HCT116 (cell line): ENCODE results near the gene HOTAIR. TPM values are rescaled to one million over a fixed set of nuclear protein-coding genes. Genes with fewer than 3 reads are reported as not detected.
A peak's percentile ranks its signal among the peaks of the same experiment; 100 is the strongest.

ENCODE experiments used
- ATAC-seq: fragments of 200-7000 bp; cut with Tn5 transposase; 2 replicates; pipeline ENCODE4 v1.9.1; 2020; ENCODE audit warnings: mild to moderate bottlenecking, moderate library complexity
- BruUV-seq: library from RNA; stranded (reverse); fragments of 400-500 nt; replicated peaks from 2 replicates; lab custom pipeline; 2021; lab: Mats Ljungman, UMichigan
- CTCF ChIA-PET: fragments of 300-600 bp; sonication (Branson Sonifier 250); formaldehyde crosslinking; loops from one replicate; lab custom pipeline; 2021; ENCODE audit warnings: antibody characterized with exemption; lab: Charles Lee
- POLR2A ChIA-PET: fragments of 300-600, 350-600 bp; sonication (Branson Sonifier 250); formaldehyde crosslinking; loops from one replicate; lab custom pipeline; 2021; ENCODE audit warnings: antibody characterized with exemption; lab: Charles Lee
- RAD21 ChIA-PET, 2 experiments: fragments of 300-600 bp; sonication (Branson Sonifier 250); formaldehyde crosslinking; loops; one replicate each; lab custom pipeline; 2023; ENCODE audit warnings: low total read pairs in 2 of 2; ENCODE audit not compliant: uncharacterized antibody in 2 of 2, unreplicated experiment in 2 of 2, low non-redundant PET in 1 of 2; lab: Charles Lee
- DNase-seq: peaks from one replicate; pipeline ENCODE4 v3.0.0-alpha.2; 2010; ENCODE audit warnings: low read depth, low spot score
- H2AFZ ChIP-seq: fragments of 200-600 bp; shearing (Covaris generic), sonication (generic); 2 replicates; pipeline ENCODE4 v1.6.1; 2017; ENCODE audit warnings: low read depth, mixed run types, mixed read lengths, antibody characterized with exemption, low read length; ENCODE audit not compliant: poor library complexity, severe bottlenecking
- H3K27ac ChIP-seq: 2 replicates; pipeline ENCODE4 v1.5.1; 2012; ENCODE audit warnings: low read depth, low read length
- H3K27me3 ChIP-seq: fragments of 200-600 bp; sonication (generic); 2 replicates; pipeline ENCODE4 v1.6.1; 2016; ENCODE audit warnings: mixed run types, low read length, mixed read lengths; ENCODE audit not compliant: insufficient read depth
- H3K36me3 ChIP-seq, 2 experiments: fragments of 200-500 bp in 1 of 2; fragments of 200-600 bp in 1 of 2; sonication (Bioruptor generic) in 1 of 2; sonication (generic) in 1 of 2; 2 replicates each; pipeline versions ENCODE4 v1.5.1 to v1.6.1; 2014 to 2016; ENCODE audit warnings: low read length in 2 of 2, inconsistent platforms in 1 of 2, mixed read lengths in 1 of 2, mixed run types in 1 of 2; ENCODE audit not compliant: insufficient read depth in 2 of 2, control insufficient read depth in 1 of 2
- H3K4me1 ChIP-seq, 2 experiments: fragments of 200-600 bp in 1 of 2; sonication (generic) in 1 of 2; 2 replicates each; pipeline versions ENCODE4 v1.5.1 to v1.6.1; 2012 to 2017; ENCODE audit warnings: low read length in 2 of 2, inconsistent platforms in 1 of 2, mild to moderate bottlenecking in 1 of 2, mixed read lengths in 1 of 2, mixed run types in 1 of 2, moderate library complexity in 1 of 2; ENCODE audit not compliant: insufficient read depth in 2 of 2, control insufficient read depth in 1 of 2
- H3K4me2 ChIP-seq: fragments of 200-600 bp; sonication (generic); 2 replicates; pipeline ENCODE4 v1.6.1; 2017; ENCODE audit warnings: mixed run types, low read length, mixed read lengths
- H3K4me3 ChIP-seq, 2 experiments: fragments of 200-600 bp in 1 of 2; sonication (generic) in 1 of 2; replicated peaks in 1 of 2; 2 replicates each; pipeline ENCODE4 v1.5.1; 2011 to 2016; ENCODE audit warnings: low read length in 2 of 2, control low read depth in 1 of 2, low read depth in 1 of 2, mild to moderate bottlenecking in 1 of 2, mixed read lengths in 1 of 2, mixed run types in 1 of 2
- H3K79me2 ChIP-seq: fragments of 200-600 bp; sonication (generic); 2 replicates; pipeline ENCODE4 v1.6.1; 2017; ENCODE audit warnings: mild to moderate bottlenecking, mixed run types, low read length, moderate library complexity, mixed read lengths; ENCODE audit not compliant: insufficient read depth
- H3K9ac ChIP-seq: fragments of 200-600 bp; sonication (generic); 2 replicates; pipeline ENCODE4 v1.6.1; 2016; ENCODE audit warnings: low read length, mixed read lengths
- H3K9me2 ChIP-seq: fragments of 200-600 bp; sonication (generic), shearing (Covaris generic); 2 replicates; pipeline ENCODE4 v1.6.1; 2017; ENCODE audit warnings: mixed run types, mild to moderate bottlenecking, moderate library complexity; ENCODE audit not compliant: insufficient read depth
- H3K9me3 ChIP-seq, 2 experiments: fragments of 200-500 bp in 1 of 2; fragments of 200-600 bp in 1 of 2; sonication (Bioruptor generic) in 1 of 2; sonication (generic) in 1 of 2; 2 replicates each; pipeline ENCODE4 v1.6.1; 2014 to 2017; ENCODE audit warnings: low read length in 2 of 2, mixed read lengths in 2 of 2, inconsistent platforms in 1 of 2, low read depth in 1 of 2, mild to moderate bottlenecking in 1 of 2, mixed run types in 1 of 2, moderate library complexity in 1 of 2; ENCODE audit not compliant: control insufficient read depth in 1 of 2, insufficient read depth in 1 of 2
- H4K20me1 ChIP-seq: fragments of 200-600 bp; sonication (generic), shearing (Covaris generic); 2 replicates; pipeline ENCODE4 v1.6.1; 2017; ENCODE audit warnings: mixed run types, mild to moderate bottlenecking, moderate library complexity; ENCODE audit not compliant: insufficient read depth
- CEBPB ChIP-seq: IDR thresholded peaks from 2 replicates; pipeline ENCODE4 v1.6.1; 2012; ENCODE audit warnings: low read depth
- JUND ChIP-seq: IDR thresholded peaks from 2 replicates; pipeline ENCODE4 v1.6.1; 2012
- POLR2AphosphoS5 ChIP-seq: IDR thresholded peaks from 2 replicates; pipeline ENCODE4 v1.6.1; 2011; ENCODE audit warnings: mild to moderate bottlenecking, low read depth, low read length, moderate library complexity
- SIN3A ChIP-seq: IDR thresholded peaks from 2 replicates; pipeline ENCODE4 v1.6.1; 2012; ENCODE audit warnings: low read depth
- TCF7L2 ChIP-seq: IDR thresholded peaks from 2 replicates; pipeline ENCODE4 v1.7.0; 2011; ENCODE audit warnings: borderline replicate concordance, inconsistent platforms; ENCODE audit not compliant: insufficient read depth, insufficient read length; ENCODE audit errors: extremely low read depth
- YY1 ChIP-seq: IDR thresholded peaks from 2 replicates; pipeline ENCODE4 v1.6.1; 2011; ENCODE audit warnings: low read length, low read depth, moderate library complexity, mild to moderate bottlenecking; ENCODE audit not compliant: insufficient replicate concordance; ENCODE audit errors: extremely low read depth
- intact Hi-C: fragments of 100-400 bp; cut with micrococcal nuclease; formaldehyde crosslinking; loops from 2 replicates; pipeline ENCODE4 v1.10.0; 2022
- total RNA-seq: library from RNA; stranded (reverse); gene quantifications from one replicate; pipeline ENCODE4 v1.2.1, GENCODE V29; 2021; ENCODE audit not compliant: unreplicated experiment

The HOTAIR gene
- total RNA-seq, 1 experiment from 2014 or later: 0.25 TPM

GRCh38 chr12:53997204-53998109 is 22.7 kb upstream of the HOTAIR start:
- H3K27me3 ChIP-seq: no peaks in the 10 kb centered on the region
- ChIA-PET RAD21 (interaction anchor here in 1 of 2 experiments (0.5 kb wide), 1 partner anchor 361 kb away, joined by 4 read pairs; no protein-coding TSS in a partner anchor), POLR2A (interaction anchor here (3.4 kb wide), 1 partner anchor 20 kb away, joined by 9 read pairs; no protein-coding TSS in a partner anchor), CTCF (interaction anchor here (1.4 to 4.7 kb wide), 4 partner anchors 10 to 204 kb away, joined by 3 to 22 read pairs (median 4); partner anchors contain the start of gene HOXC10)
- no peaks in the 10 kb centered on the region for H3K9me2 ChIP-seq
- 0 out of 2 replicates have a peak overlapping the region, but pooled peaks have one; percentile 97 for H3K9ac ChIP-seq
- no peaks in the 10 kb centered on the region for H4K20me1 ChIP-seq
- peaks cover 50% of the 10 kb centered on the region for H3K79me2 ChIP-seq
- no TSS peak for BruUV-seq
- intact Hi-C loops: no loop called here
- no peaks in the 10 kb centered on the region for H3K9me3 ChIP-seq
- DNase-seq (no peak), ATAC-seq (no peak)
- no peak overlapping the region for H3K4me3 ChIP-seq
- peaks cover 0 to 2% of the 10 kb centered on the region in 2 experiments; a peak in 1 of 4 replicates for H3K36me3 ChIP-seq
- TF ChIP-seq TCF7L2 (no peak), SIN3A (no peak), CEBPB (no peak), POLR2AphosphoS5 (no peak), YY1 (no peak), JUND (no peak)
- H3K4me1 ChIP-seq: peaks cover 22 to 46% of the 10 kb centered on the region in 2 experiments
- no peak overlapping the region; the same call in 1 of the 2 replicates for H3K27ac ChIP-seq
- H3K4me2 ChIP-seq: no peak overlapping the region
- no peak overlapping the region for H2AFZ ChIP-seq
